ENCODE measurements around the gene GALNTL6.

- TF ChIP-seq CTCF (IDR thresholded peaks at IDR 0.05 in 2 of 3, conservative IDR thresholded peaks at IDR 0.05 in 1 of 3; ENCODE audit: borderline replicate concordance in 1 of 3, insufficient read depth in 1 of 3, low read depth in 2 of 3, low read length in 2 of 3) (no peak), EZH2phosphoT487 (IDR thresholded peaks at IDR 0.05; ENCODE audit: borderline replicate concordance) (no peak), ATF3 (IDR thresholded peaks at IDR 0.05) (no peak), TCF7L2 (IDR thresholded peaks at IDR 0.05; ENCODE audit: borderline replicate concordance, extremely low read depth, insufficient read depth, insufficient read length) (no peak), CEBPB (IDR thresholded peaks at IDR 0.05; ENCODE audit: low read depth) (no peak), YY1 (IDR thresholded peaks at IDR 0.05; ENCODE audit: extremely low read depth, insufficient replicate concordance, low read depth, low read length) (no peak), EZH2 (IDR thresholded peaks at IDR 0.05) (no peak), POLR2AphosphoS5 (IDR thresholded peaks at IDR 0.05; ENCODE audit: low read depth, low read length) (no peak), JUND (IDR thresholded peaks at IDR 0.05) (no peak), ZFX (IDR thresholded peaks at IDR 0.05) (no peak), POLR2A (IDR thresholded peaks at IDR 0.05; ENCODE audit: borderline replicate concordance, extremely low read depth, insufficient read depth, insufficient read length) (no peak), FOSL1 (IDR thresholded peaks at IDR 0.05; ENCODE audit: low read depth) (no peak), ELF1 (IDR thresholded peaks at IDR 0.05; ENCODE audit: borderline replicate concordance, low read depth) (no peak), SIN3A (IDR thresholded peaks at IDR 0.05; ENCODE audit: low read depth) (no peak)
Observed at GRCh38 chr4:172650758-172651530, 837.7 kb downstream of the GALNTL6 start.
